Stimulated activated CD4-positive, alpha-beta T cell treated with anti-CD3 and anti-CD28 coated beads, Interleukin-4, amount 100 ng/mL, for 24 hours (primary cell): Measurements from ENCODE around the gene USF1.
A peak's percentile ranks its signal among the peaks of the same experiment; 100 is the strongest.

Experiments used
- DNase-seq: peaks from one replicate; pipeline ENCODE4 v3.0.0-alpha.2; 2020

USF1 gene

GRCh38 chr1:161045736-161046604 is at the start of gene USF1:
Gene USF1 (minus strand): TSS chr1:161045977. CDS start chr1:161043275, 2,702 bp downstream.
- DNase-seq: peak; percentile 93

- no peak for DNase-seq
These were observed 49.5 kb upstream of the USF1 start for GRCh38 chr1:161095230-161095629.

DNA sequence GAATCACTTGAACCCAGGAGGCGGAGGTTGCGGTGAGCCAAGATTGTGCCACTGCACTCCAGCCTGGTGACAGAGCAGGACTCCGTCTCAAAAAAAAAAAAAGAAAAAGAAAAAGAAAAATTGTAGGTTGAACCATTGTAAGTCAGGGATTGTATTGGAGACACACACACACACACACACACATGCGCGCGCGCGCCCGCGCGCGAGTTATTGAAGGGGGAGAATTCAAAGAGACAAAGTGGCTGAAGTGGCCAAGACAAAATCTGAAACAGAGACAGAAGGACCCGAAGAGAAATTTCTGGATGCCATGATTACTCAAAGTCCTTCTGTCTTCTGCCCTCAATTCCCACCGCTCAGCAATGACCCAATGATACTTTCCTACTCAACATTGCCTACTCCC is 48.7 kb upstream of the USF1 start:
- DNase-seq: no peak

GRCh38 chr1:161092621-161093028 is 46.8 kb upstream of the USF1 start:
- peak; percentile 65 for DNase-seq

GRCh38 chr1:161091796-161092507 is 46.2 kb upstream of the USF1 start:
- no peak for DNase-seq

GRCh38 chr1:161091093-161091492 is 45.3 kb upstream of the USF1 start:
- DNase-seq: no peak

GRCh38 chr1:161090617-161091016 is 44.8 kb upstream of the USF1 start:
- no peak for DNase-seq

- no peak for DNase-seq
These were observed 44.2 kb upstream of the USF1 start for GRCh38 chr1:161089938-161090337.

GRCh38 chr1:161089251-161089924 is 43.6 kb upstream of the USF1 start, which contains the start of gene NECTIN4:
Gene NECTIN4 (minus strand): TSS chr1:161089558. CDS start chr1:161089296, 262 bp downstream.
- no peak for DNase-seq

DNA sequence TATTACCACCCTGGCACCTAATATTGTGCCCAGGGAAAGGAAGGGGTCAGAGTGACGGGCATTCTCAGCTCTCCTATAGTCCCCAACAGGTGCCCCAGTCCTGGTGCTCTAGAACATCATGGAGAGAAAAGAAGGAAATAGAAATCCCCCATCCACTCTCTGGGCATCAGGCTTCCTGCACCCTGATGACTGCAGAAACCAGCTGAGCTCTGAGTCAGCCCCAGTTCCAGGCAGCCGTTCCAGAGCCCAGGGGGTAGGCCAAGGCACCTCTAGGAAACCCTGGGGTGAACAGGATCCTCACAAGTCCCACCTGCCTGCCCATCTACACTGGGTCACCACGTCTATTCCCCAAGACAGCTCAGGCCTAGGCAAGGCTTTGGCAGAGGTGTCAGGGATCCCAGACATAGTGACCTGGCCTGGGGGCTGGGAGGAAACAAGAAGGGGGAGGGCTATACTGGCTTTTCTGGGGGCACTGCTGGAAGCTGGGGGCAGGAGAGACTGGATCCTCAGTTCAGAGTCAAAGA is 42.9 kb upstream of the USF1 start:
- DNase-seq: no peak

GRCh38 chr1:161086457-161086856 is 40.7 kb upstream of the USF1 start:
- DNase-seq: no peak

DNA sequence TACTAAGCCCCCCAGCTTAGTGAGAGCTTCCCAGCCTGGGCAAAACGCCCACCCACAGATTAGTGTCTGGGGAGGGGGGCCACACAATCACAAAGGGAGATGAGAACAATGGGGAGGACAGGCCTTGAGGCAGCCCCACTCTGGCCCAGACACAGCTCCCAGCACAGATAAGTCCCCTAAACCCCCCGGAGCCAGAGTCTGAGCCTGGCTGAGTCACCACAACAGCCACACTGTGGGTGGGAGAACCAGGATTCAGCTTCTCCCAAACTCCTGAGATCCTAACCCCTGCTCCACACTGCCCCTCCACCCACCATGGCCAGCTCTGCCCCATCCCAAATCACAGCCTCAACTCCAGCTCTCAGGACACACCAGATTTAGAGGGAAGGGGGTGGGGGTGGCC is 39.4 kb upstream of the USF1 start:
- no peak for DNase-seq

GRCh38 chr1:161084597-161084988 is 38.8 kb upstream of the USF1 start:
- no peak for DNase-seq

GRCh38 chr1:161083748-161084596 is 38.2 kb upstream of the USF1 start:
- DNase-seq: no peak

- DNase-seq: no peak
These were observed 37.4 kb upstream of the USF1 start for GRCh38 chr1:161082996-161083747.

DNA sequence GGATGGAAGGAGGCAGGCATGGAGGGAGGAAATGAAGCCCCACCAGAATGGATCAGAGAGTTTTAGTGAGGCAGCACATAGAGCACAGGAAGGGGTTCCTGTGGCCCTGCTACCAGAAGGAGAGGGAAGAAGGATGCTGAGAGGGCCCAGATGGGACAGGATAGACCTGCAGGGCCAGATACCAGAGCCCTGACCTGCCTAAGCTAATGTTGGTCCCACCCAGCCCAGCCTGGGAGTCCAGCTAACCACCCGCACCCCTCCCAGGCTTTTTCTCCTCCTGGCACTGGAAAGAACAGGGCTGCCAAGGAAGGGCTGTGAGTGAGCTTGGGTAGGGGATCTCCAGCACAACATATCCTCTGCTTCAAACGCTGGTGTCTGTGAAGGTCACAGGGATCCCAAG is 36.7 kb upstream of the USF1 start:
- DNase-seq: no peak

GRCh38 chr1:161081519-161081918 is 35.7 kb upstream of the USF1 start:
- DNase-seq: no peak

DNA sequence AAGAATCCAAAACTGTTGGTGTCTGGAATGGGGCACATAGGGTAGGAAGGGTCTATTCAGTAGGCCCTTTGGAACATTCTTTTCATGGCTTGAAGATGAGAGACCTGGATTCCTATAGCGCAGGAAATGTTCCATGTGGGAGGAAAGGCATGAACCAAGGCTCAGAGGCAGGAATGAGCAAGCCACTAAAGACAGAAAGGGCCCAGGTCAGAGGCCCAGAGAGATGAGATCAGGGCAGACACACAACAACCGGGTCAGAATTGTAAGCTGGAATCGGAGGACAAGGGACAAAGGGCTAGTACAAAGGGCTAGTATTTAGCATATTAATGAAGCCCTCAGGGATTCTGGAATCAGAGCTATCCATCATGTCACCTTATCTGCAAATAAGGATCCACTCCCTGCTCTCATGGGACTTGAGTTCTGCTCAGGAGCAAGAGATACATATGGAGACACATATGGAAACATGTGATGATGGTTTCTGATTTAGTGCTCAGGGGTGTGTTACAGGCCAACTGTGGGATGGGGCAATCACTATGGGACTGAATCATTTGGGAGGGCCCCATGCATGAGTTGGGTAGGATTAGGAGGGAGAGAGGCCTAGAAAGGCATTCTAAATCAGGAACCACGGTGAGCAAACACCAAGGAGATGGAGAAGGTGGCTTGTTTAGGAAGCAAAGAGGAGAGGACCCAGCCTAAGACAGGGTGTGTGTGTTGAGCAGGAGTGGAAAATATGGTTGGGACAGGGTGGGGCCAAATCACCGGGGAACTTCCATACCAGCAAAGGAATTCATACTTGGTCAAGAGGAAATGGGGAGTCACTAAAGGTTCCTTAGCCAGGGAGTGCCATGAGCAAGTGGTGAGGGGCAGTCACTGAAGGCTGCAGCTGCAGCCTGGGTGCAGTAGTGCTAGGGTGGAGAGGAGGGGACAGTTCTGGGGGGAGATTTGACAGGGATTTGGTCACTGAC is 34.9 kb upstream of the USF1 start:
- no peak for DNase-seq

DNA sequence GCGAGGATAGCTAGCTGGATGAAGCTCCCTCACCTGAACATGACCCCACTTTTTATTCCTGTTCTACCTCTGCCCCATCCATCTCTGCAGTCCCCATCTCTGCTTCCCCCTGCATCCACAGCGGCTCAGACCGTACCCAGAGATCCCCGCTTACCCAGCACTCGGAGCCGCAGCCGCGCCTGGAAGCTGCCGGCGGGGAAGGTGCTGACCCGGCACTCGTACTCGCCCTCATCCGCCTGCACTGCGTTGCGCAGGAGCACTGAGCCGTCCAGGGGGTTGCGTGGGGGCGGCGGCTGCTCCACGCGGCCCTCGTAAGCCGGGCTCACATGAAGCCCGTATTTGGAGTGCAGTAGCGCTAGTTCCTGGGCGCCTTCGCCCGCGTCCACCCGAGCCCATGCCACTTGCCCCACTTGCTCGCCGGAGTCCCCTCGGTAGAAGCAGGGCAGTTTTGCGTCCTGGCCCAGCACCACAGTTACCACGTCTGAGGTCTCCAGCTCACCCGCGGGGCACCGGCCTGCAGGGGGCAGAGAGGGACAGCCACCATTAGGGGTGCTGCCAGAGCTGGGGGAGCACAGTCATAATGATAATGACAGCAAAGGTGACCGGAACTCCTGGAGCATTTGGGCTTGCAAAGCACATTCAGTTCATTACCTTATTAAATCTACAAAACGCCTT is 33.8 kb upstream of the USF1 start:
- DNase-seq: no peak

GRCh38 chr1:161077426-161077825 is 31.6 kb upstream of the USF1 start:
- DNase-seq: no peak
